Measurements from ENCODE around the gene NRXN3.

- TF ChIP-seq CTCF (IDR thresholded peaks at IDR 0.05): no peak
- no peak for TF ChIP-seq TCF7L2 (IDR thresholded peaks at IDR 0.05; ENCODE audit: low read depth, low read length)
- no peak for TF ChIP-seq POLR2AphosphoS5 (IDR thresholded peaks at IDR 0.05; ENCODE audit: low read depth, low read length)
Observed at GRCh38 chr14:78162202-78162601, 8.0 kb upstream of the NRXN3 start.

Data from Panc1 (cell line).